Measurements from ENCODE around the gene MRTFA. TPM values are rescaled to one million over a fixed set of nuclear protein-coding genes. Genes with fewer than 3 reads are reported as not detected.

Gene MRTFA
- total and polyA plus RNA-seq, 9 of the 15 experiments (the other 6 are each of a cell fraction or from before 2014, with no cell fraction given), result 0.84 to 21.1 (median 3.7) TPM

DNA sequence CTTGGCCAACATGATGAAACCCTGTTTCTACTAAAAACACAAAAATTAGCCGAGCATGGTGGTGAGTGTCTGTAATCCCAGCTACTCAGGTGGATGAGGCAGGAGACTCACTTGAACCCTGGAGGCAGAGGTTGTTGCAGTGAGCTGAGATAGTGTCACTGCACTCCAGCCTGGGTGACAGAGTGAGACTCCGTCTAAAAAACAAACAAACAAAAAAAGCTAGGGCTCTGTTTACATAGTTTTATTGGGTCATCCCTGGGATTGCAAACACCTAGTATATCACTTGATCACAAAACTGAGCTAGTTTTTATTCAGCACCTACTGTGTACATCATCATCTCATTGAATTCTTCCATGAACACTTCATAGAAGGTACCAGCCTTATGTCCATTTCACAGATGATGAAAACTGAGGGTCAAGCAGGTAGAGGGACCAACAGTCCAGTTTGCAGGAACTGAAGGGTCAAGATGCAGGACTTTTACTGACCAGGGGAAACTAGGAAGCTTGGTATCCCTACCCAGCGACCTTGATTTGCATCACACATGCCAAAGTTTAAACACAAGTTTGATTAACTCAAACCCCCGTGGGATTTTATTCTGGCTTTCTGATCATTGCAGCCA, 9.2 kb upstream of the MRTFA start (continued):
- TF ChIP-seq HDAC1 (IDR thresholded peaks at IDR 0.05) (peak in 1 of 2 experiments; percentile 24; a peak in 1 of 4 replicates), SAFB2 (IDR thresholded peaks at IDR 0.05; ENCODE audit: borderline replicate concordance, low read depth, low read length, severe bottlenecking) (no peak), SREBF2 (CRISPR knock-in tag; IDR thresholded peaks at IDR 0.05) (no peak), SP1 (CRISPR knock-in tag; IDR thresholded peaks at IDR 0.05) (no peak), MCM5 (IDR thresholded peaks at IDR 0.05; ENCODE audit: low read depth) (no peak), TRIM24 (IDR thresholded peaks at IDR 0.05) (no peak), CBX5 (IDR thresholded peaks at IDR 0.05; ENCODE audit: borderline replicate concordance, low read depth) (no peak), ZKSCAN1 (IDR thresholded peaks at IDR 0.05; ENCODE audit: low read depth, low read length) (no peak), ZNF133 (CRISPR knock-in tag; IDR thresholded peaks at IDR 0.05) (no peak), KDM1A (IDR thresholded peaks at IDR 0.05) (peak; percentile 65 to 86), CHD4 (IDR thresholded peaks at IDR 0.05; ENCODE audit: insufficient read depth, insufficient replicate concordance, low read depth, low read length, poor library complexity, severe bottlenecking) (peak; percentile 84), JUNB (CRISPR knock-in tag; conservative IDR thresholded peaks at IDR 0.05) (no peak), NRF1 (conservative IDR thresholded peaks at IDR 0.05 in 1 of 2, IDR thresholded peaks at IDR 0.05 in 1 of 2) (no peak), SMARCA5 (IDR thresholded peaks at IDR 0.05) (0 out of 2 replicates have a peak, but pooled peaks have one; percentile 31)
- TF ChIP-seq, protein P1, sequence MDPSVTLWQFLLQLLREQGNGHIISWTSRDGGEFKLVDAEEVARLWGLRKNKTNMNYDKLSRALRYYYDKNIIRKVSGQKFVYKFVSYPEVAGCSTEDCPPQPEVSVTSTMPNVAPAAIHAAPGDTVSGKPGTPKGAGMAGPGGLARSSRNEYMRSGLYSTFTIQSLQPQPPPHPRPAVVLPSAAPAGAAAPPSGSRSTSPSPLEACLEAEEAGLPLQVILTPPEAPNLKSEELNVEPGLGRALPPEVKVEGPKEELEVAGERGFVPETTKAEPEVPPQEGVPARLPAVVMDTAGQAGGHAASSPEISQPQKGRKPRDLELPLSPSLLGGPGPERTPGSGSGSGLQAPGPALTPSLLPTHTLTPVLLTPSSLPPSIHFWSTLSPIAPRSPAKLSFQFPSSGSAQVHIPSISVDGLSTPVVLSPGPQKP (CRISPR knock-in tag; IDR thresholded peaks at IDR 0.05), result no peak
- TF ChIP-seq, protein P2, sequence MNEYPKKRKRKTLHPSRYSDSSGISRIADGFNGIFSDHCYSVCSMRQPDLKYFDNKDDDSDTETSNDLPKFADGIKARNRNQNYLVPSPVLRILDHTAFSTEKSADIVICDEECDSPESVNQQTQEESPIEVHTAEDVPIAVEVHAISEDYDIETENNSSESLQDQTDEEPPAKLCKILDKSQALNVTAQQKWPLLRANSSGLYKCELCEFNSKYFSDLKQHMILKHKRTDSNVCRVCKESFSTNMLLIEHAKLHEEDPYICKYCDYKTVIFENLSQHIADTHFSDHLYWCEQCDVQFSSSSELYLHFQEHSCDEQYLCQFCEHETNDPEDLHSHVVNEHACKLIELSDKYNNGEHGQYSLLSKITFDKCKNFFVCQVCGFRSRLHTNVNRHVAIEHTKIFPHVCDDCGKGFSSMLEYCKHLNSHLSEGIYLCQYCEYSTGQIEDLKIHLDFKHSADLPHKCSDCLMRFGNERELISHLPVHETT (CRISPR knock-in tag; conservative IDR thresholded peaks at IDR 0.05 in 1 of 2, IDR thresholded peaks at IDR 0.05 in 1 of 2), result no peak
- TF ChIP-seq, protein P3, sequence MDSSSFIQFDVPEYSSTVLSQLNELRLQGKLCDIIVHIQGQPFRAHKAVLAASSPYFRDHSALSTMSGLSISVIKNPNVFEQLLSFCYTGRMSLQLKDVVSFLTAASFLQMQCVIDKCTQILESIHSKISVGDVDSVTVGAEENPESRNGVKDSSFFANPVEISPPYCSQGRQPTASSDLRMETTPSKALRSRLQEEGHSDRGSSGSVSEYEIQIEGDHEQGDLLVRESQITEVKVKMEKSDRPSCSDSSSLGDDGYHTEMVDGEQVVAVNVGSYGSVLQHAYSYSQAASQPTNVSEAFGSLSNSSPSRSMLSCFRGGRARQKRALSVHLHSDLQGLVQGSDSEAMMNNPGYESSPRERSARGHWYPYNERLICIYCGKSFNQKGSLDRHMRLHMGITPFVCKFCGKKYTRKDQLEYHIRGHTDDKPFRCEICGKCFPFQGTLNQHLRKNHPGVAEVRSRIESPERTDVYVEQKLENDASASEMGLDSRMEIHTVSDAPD (CRISPR knock-in tag; IDR thresholded peaks at IDR 0.05), result no peak
- TF ChIP-seq, protein P4, sequence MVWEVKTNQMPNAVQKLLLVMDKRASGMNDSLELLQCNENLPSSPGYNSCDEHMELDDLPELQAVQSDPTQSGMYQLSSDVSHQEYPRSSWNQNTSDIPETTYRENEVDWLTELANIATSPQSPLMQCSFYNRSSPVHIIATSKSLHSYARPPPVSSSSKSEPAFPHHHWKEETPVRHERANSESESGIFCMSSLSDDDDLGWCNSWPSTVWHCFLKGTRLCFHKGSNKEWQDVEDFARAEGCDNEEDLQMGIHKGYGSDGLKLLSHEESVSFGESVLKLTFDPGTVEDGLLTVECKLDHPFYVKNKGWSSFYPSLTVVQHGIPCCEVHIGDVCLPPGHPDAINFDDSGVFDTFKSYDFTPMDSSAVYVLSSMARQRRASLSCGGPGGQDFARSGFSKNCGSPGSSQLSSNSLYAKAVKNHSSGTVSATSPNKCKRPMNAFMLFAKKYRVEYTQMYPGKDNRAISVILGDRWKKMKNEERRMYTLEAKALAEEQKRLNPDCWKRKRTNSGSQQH (CRISPR knock-in tag; IDR thresholded peaks at IDR 0.05), result no peak
